Endodermal cell (in vitro differentiated cells): ENCODE measurements around the gene CDK9. TPM values are rescaled to one million over a fixed set of nuclear protein-coding genes. Genes with fewer than 3 reads are reported as not detected.
"Not testable (repeated sequence)": the region's sequence is repeated elsewhere in the genome, so short reads cannot be mapped to it uniquely, and the experiment has no call there.

Experiments used
- DNase-seq: peaks from one replicate; pipeline ENCODE4 v3.0.0-alpha.2; 2017
- H3K27ac ChIP-seq: 2 replicates; pipeline ENCODE4 v1.5.1; 2013; ENCODE audit warnings: mild to moderate bottlenecking, low read depth, low read length, moderate library complexity
- H3K27me3 ChIP-seq: 2 replicates; pipeline ENCODE4 v1.6.1; 2013; ENCODE audit warnings: mild to moderate bottlenecking, low read length, moderate library complexity; ENCODE audit not compliant: insufficient read depth, control insufficient read depth, poor library complexity, severe bottlenecking
- H3K36me3 ChIP-seq: 2 replicates; pipeline ENCODE4 v1.7.0; 2013; ENCODE audit warnings: mild to moderate bottlenecking, low read length, moderate library complexity; ENCODE audit not compliant: control insufficient read depth, insufficient read depth
- H3K4me1 ChIP-seq: one replicate; pipeline ENCODE4 v1.7.0; 2013; ENCODE audit warnings: low read length; ENCODE audit not compliant: control insufficient read depth, insufficient read depth
- H3K4me3 ChIP-seq: 2 replicates; pipeline ENCODE4 v1.5.1; 2013; ENCODE audit warnings: mild to moderate bottlenecking, low read length, moderate library complexity
- H3K9ac ChIP-seq: 2 replicates; pipeline ENCODE4 v1.6.1; 2013; ENCODE audit warnings: mild to moderate bottlenecking, low read length, moderate library complexity; ENCODE audit not compliant: poor library complexity, severe bottlenecking; ENCODE audit errors: extremely low read depth
- H3K9me3 ChIP-seq: 2 replicates; pipeline ENCODE4 v1.6.1; 2013; ENCODE audit warnings: mild to moderate bottlenecking, low read length, moderate library complexity; ENCODE audit not compliant: control insufficient read depth
- H3K27ac Mint-ChIP-seq: 2 replicates; pipeline ENCODE4 v1.8.0; 2020; ENCODE audit warnings: mixed read lengths
- H3K27me3 Mint-ChIP-seq: 2 replicates; pipeline ENCODE4 v1.8.0; 2021; ENCODE audit warnings: mild to moderate bottlenecking, mixed read lengths; ENCODE audit not compliant: insufficient read depth
- H3K36me3 Mint-ChIP-seq: 2 replicates; pipeline ENCODE4 v1.8.0; 2020; ENCODE audit warnings: low read depth, mixed read lengths
- H3K4me1 Mint-ChIP-seq: 2 replicates; pipeline ENCODE4 v1.8.0; 2020; ENCODE audit warnings: mixed read lengths
- H3K4me3 Mint-ChIP-seq: 2 replicates; pipeline ENCODE4 v1.8.0; 2020; ENCODE audit warnings: mild to moderate bottlenecking, moderate library complexity, mixed read lengths
- H3K9me3 Mint-ChIP-seq: 2 replicates; pipeline ENCODE4 v1.8.0; 2020; ENCODE audit warnings: mild to moderate bottlenecking, mixed read lengths
- WGBS, 2 experiments: methylation state at CpG; one replicate each; pipeline versions ENCODE4 v1.1.5 to v1.1.7; 2013; ENCODE audit warnings: missing lambda C conversion rate in 2 of 2, mixed read lengths in 1 of 2; ENCODE audit not compliant: insufficient coverage in 1 of 2, insufficient read length in 1 of 2; 5-methylcytosine and 5-hydroxymethylcytosine counted together
- total RNA-seq, 2 donors: library from RNA; stranded (reverse); fragmentation: NEBNext Ultra II Directional in 1 of 2; extraction: Animal tissue kit (Norgen Biotek cat#: 25700) in 1 of 2; gene quantifications; 2 replicates in 1 of 2; 3 replicates in 1 of 2; pipeline ENCODE4 v1.2.1, GENCODE V29; 2021
- TF ChIP-seq, protein P1 (sequence below): fragments of 200-600 bp; sonication (generic); conservative IDR thresholded peaks from 2 replicates; pipeline ENCODE4 v1.5.0; 2021; ENCODE audit warnings: antibody characterized with exemption, mild to moderate bottlenecking

The CDK9 gene
- total RNA-seq, 2 donors from 2014 or later = 97.1 to 101 TPM

DNA sequence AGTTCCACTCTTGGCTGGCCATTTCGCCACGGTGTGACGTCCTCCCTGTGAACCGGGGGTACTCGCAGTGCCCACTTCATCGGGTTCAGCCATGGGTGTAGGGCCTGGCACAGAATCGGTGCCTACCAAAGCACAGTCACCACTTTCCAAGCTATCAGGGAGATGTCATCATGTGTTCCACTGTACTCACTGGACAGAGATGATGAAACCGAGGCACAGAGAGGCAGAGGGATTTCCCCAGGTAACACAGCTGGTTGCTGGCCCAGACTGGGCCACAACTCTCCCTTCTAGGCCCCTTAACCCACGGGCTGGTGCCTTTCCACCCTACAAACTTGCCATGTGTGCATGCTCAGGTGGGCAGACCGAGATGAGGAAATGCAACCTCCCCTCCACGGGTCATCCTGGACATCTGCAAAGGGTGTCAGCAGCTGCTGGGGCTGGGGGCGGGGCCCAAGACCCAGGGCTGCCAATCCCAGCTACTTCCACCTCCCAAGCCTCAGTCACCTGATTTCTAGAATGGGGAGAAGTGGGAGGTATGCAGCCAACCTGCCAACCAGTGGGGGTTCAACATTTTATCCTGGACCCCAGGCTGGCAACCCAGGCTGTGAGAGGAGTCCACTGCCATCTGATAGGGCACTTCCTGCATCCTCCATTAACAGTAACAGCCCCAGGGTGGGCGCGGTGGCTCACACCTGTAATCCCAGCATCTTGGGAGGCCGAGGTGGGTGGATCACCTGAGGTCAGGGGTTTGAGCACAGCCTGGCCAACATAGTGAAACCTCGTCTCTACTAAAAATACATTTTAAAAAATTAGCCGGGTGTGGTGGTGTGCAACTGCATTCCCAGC is 6.5 kb upstream of the CDK9 start:
- no peaks in the 10 kb centered on the region for H3K4me1 ChIP-seq
- peak; percentile 57 for DNase-seq
- no peak overlapping the region for H3K4me3 ChIP-seq
- H3K36me3 ChIP-seq = no peaks in the 10 kb centered on the region
- H3K27me3 ChIP-seq = no peaks in the 10 kb centered on the region
- Mint-ChIP-seq H3K9me3 (no peaks in the 10 kb centered on the region), H3K4me1 (no peaks in the 10 kb centered on the region), H3K36me3 (no peaks in the 10 kb centered on the region), H3K27ac (no peak overlapping the region), H3K27me3 (no peaks in the 10 kb centered on the region), H3K4me3 (no peak overlapping the region)
- 90 to 95% methylated on average over 13 to 17 of the region's 17 CpGs for WGBS, 2 experiments
- H3K9me3 ChIP-seq = no peaks in the 10 kb centered on the region
- no peak overlapping the region for H3K9ac ChIP-seq
- TF ChIP-seq, protein P1, sequence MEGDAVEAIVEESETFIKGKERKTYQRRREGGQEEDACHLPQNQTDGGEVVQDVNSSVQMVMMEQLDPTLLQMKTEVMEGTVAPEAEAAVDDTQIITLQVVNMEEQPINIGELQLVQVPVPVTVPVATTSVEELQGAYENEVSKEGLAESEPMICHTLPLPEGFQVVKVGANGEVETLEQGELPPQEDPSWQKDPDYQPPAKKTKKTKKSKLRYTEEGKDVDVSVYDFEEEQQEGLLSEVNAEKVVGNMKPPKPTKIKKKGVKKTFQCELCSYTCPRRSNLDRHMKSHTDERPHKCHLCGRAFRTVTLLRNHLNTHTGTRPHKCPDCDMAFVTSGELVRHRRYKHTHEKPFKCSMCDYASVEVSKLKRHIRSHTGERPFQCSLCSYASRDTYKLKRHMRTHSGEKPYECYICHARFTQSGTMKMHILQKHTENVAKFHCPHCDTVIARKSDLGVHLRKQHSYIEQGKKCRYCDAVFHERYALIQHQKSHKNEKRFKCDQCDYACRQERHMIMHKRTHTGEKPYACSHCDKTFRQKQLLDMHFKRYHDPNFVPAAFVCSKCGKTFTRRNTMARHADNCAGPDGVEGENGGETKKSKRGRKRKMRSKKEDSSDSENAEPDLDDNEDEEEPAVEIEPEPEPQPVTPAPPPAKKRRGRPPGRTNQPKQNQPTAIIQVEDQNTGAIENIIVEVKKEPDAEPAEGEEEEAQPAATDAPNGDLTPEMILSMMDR = no peak
- no peak overlapping the region for H3K27ac ChIP-seq

DNA sequence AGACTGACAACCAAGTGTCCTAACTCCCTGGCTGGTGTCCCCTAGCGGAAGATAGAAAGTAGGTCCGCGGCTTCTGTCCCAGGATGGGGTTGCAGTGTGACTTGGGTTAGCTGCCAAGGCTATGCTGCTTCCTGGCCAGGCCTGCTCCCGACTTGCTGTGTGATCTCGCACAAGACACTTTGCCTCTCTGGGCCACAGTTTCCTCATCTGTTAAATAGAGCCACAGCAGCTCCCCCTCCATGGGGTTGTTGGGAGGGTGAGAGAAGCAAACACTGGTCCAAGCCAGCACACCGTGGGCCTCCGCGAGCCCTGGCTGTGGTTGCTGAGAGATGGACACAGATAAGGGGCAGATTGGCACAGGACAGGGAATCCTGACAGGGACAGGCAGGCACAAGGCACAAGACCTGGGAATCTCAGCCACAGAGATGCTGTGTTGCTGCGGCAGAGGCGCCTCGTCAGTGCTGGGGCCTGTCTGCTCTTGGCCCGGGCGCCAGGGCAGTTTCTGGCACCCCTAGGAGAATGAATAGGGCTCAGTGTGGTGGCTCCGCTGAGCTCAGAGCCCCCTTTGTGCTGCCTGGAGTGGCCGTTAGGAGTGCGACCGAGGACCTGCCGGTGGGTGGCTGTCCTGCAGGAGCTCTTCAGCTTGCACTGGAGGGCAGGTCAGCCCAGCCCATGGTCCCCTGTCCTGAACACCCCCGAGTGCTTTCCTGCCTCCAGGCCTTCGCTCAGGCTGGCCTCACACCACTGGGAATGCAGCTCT is 5.5 kb upstream of the CDK9 start:
- H3K9me3 ChIP-seq = no peaks in the 10 kb centered on the region
- H3K36me3 ChIP-seq = no peaks in the 10 kb centered on the region
- no peak overlapping the region for H3K27ac ChIP-seq
- 87 to 93% methylated on average over 12 to 20 of the region's 20 CpGs for WGBS, 2 experiments
- no peak overlapping the region for H3K4me3 ChIP-seq
- TF ChIP-seq, protein P1 = no peak
- H3K9me3 Mint-ChIP-seq = no peaks in the 10 kb centered on the region
- no peak overlapping the region for H3K27ac Mint-ChIP-seq
- H3K4me1 Mint-ChIP-seq = no peaks in the 10 kb centered on the region
- H3K4me1 ChIP-seq = no peaks in the 10 kb centered on the region
- H3K27me3 ChIP-seq = no peaks in the 10 kb centered on the region
- no peak overlapping the region for H3K9ac ChIP-seq
- no peaks in the 10 kb centered on the region for H3K36me3 Mint-ChIP-seq
- no peaks in the 10 kb centered on the region for H3K27me3 Mint-ChIP-seq
- H3K4me3 Mint-ChIP-seq = no peak overlapping the region
- DNase-seq = peak; percentile 57

DNA sequence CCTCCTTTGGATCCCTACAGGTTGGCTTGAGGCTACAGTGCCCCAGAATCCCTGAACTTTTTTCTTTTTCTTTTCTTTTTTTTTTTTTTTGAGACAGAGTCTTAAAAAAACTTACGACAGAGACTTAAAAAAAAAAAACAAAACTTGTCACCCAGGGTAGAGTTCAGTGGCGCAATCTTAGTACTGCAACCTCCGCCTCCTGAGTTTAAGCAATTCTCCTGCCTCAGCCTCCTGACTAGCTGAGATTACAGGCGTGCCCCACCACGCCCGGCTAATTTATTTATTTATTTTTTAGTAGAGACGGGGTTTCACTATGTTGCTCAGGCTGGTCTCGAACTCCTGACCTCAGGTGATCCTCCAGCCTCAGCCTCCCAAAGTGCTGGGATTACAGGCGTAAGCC is 4.9 kb upstream of the CDK9 start:
- not testable (repeated sequence) for H3K9ac ChIP-seq, H3K27me3 Mint-ChIP-seq, DNase-seq, H3K36me3 ChIP-seq, H3K4me3 ChIP-seq, H3K27ac Mint-ChIP-seq, H3K27ac ChIP-seq, H3K4me1 ChIP-seq, H3K36me3 Mint-ChIP-seq, H3K9me3 Mint-ChIP-seq, H3K9me3 ChIP-seq, H3K4me3 Mint-ChIP-seq, H3K4me1 Mint-ChIP-seq, H3K27me3 ChIP-seq
- 93 to 94% methylated on average over 8 to 9 of the region's 9 CpGs for WGBS, 2 experiments
